ENCODE measurements around the gene RPS2.
"Not testable (repeated sequence)": the region's sequence is repeated elsewhere in the genome, so short reads cannot be mapped to it uniquely, and the experiment has no call there.

The RPS2 gene

GRCh38 chr16:1942810-1943726, 21.6 kb downstream of the RPS2 start, which contains the start of gene MSRB1:
MSRB1 (minus strand) TSS chr16:1943199; CDS start chr16:1943156, 43 bp downstream.
- peak; percentile 97 to 98 for DNase-seq (ENCODE audit: low read depth in 1 of 2, low spot score in 1 of 2)

GRCh38 chr16:1942047-1942809, 22.4 kb downstream of the RPS2 start:
- DNase-seq (ENCODE audit: low read depth in 1 of 2, low spot score in 1 of 2): no peak

- DNase-seq (ENCODE audit: low read depth in 1 of 2, low spot score in 1 of 2): no peak
These were observed 23.2 kb downstream of the RPS2 start for GRCh38 chr16:1941162-1942046.

GRCh38 chr16:1940273-1941161, 24.1 kb downstream of the RPS2 start:
- DNase-seq (ENCODE audit: low read depth in 1 of 2, low spot score in 1 of 2): no peak

GRCh38 chr16:1939833-1940232, 24.8 kb downstream of the RPS2 start:
- not testable (repeated sequence) for DNase-seq (ENCODE audit: low read depth in 1 of 2, low spot score in 1 of 2)

DNA sequence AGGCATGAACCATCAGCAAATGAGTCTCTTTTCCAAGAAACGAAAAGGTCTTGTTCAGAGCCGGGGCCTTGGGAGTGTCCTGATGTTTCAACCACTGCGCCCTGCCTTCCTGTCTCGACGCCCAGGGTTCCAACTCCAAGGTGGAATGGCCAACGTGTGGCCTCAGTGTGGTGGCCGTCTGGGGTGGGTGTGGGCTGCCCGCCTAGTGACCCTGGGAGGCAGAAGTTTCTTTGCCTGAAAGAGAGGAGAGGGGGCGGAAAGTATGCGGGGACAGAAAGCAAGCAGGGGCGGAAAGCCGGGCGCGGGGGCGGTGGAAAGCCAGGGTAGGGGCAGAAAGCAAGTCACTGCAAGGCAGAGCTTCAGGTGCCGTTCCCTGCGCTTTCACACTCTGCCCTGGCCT, 25.7 kb downstream of the RPS2 start:
- DNase-seq (ENCODE audit: low read depth in 1 of 2, low spot score in 1 of 2): no peak

DNA sequence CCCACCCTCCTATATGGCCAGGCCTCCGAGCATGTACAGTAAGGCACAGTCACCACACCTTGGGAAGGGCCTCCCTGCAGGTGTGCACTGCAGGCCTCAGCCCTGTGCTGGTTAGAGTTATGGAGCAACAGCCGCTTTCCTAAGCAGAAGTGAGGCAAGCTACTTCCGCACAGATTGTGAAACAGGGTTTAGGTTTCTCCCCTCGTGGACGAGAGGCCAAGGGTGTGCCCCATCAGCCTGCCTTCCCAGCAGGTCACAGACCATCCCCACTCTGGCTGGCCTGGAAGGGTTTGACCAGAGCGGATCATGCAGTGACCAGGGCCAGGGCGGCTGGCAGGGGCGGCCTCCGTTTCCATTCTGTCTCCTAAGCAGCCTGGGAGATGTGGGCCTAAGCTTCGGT, 26.3 kb downstream of the RPS2 start:
- no peak for DNase-seq (ENCODE audit: low read depth in 1 of 2, low spot score in 1 of 2)

- no peak for DNase-seq (ENCODE audit: low read depth in 1 of 2, low spot score in 1 of 2)
These were observed 27.6 kb downstream of the RPS2 start for GRCh38 chr16:1936945-1937479.

GRCh38 chr16:1933097-1933661, 31.4 kb downstream of the RPS2 start:
- DNase-seq (ENCODE audit: low read depth in 1 of 2, low spot score in 1 of 2): no peak

DNA sequence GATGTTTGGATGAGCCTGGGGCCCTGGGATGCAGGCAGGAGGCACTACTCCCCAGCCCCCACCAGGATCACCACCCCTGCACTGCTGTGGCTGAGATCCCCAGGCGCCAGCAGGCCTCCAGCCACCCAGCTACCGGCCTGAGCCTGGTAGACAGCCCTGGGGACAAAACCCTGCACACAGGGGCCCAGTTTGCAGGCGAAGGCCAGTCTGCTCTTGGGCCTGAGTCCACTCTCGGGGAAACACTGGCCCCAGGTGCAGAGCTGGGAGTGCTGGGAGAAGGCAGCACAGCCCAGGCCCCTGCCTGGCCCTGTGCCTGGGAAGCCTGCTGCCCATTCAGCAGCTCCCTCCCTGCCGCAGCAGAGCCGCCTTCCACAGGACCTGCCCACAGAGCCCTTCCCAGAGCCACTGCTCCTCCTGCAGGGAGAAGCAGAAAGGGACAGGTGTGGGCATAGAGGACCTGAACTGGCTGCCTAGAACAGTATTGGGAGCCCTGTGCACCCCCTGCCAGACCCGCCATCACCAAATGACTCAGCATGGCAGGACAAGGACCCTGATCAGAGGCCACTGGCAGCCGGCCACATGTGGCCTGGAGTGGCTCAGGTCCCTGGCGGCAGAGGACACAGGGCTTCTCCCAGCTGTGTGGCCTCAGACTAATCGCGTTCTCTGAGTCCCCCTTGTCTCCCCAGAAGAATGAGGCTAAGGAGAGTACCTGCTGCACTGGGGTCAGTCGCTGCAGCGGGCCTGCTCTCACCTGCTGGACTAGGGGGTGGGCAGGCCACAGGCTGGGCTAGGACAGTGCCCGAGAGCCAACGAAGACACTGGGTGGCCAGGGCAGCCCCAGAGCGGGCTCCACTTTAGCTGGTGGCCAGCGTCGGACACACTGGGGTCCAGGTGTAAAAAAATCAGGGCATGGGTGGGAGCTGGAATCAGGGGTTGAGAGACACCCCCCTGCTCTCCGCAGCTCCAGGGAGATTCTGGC, 32.3 kb downstream of the RPS2 start:
- DNase-seq (ENCODE audit: low read depth in 1 of 2, low spot score in 1 of 2): no peak

GRCh38 chr16:1930338-1930720, 34.3 kb downstream of the RPS2 start:
- DNase-seq (ENCODE audit: low read depth in 1 of 2, low spot score in 1 of 2): no peak

GRCh38 chr16:1929578-1930337, 34.9 kb downstream of the RPS2 start:
- peak; percentile 89 to 90 for DNase-seq (ENCODE audit: low read depth in 1 of 2, low spot score in 1 of 2)

DNA sequence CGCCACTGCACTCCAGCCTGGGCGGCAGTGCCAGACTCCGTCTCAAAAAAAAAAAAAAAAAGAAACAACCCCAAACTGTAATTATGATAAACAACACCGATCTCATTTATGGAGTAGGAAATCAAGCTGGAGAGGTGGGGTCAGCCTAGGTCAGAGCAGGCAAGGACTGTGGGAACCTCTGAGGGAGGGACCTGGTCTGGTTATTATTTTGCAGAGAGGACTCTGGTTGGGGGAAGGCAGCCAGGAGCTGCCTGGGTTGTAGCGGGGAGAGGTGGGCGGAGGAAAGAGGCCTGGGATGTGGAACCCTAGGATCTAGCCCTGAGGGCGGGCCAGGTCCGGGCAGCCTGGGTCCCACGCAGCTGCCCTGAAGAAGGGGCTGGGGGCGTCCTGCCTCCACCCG, 35.5 kb downstream of the RPS2 start:
- DNase-seq (ENCODE audit: low read depth in 1 of 2, low spot score in 1 of 2): no peak

DNA sequence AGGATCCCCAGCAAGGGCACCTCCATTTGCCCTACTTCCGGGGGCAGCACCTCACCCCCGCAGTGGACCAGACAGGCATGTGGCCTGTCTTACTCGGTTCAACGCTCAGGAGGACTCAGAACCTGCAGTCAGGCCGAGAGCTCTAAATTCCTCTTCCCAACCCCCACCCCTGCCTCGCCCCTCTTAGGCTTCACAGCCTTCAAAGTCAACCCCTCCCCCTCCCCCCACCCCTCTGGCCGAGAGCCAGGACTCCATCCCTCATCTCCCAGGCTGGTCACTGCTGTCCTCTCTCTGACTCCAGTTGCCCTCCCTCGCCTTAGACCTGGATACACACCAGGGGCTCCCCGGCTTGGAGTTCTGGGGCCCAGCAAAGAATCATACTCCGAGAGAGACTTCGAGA, 38.4 kb downstream of the RPS2 start:
- no peak for DNase-seq (ENCODE audit: low read depth in 1 of 2, low spot score in 1 of 2)

GRCh38 chr16:1924095-1924494, 40.5 kb downstream of the RPS2 start:
- DNase-seq (ENCODE audit: low read depth in 1 of 2, low spot score in 1 of 2): no peak

- DNase-seq (ENCODE audit: low read depth in 1 of 2, low spot score in 1 of 2): no peak
These were observed 41.2 kb downstream of the RPS2 start for GRCh38 chr16:1923299-1924034.

GRCh38 chr16:1922357-1922756, 42.3 kb downstream of the RPS2 start:
- DNase-seq (ENCODE audit: low read depth in 1 of 2, low spot score in 1 of 2): no peak
